Measurements from ENCODE around the gene SEMA6D.
"Not testable (repeated sequence)": the region's sequence is repeated elsewhere in the genome, so short reads cannot be mapped to it uniquely, and the experiment has no call there.

The SEMA6D gene

DNA sequence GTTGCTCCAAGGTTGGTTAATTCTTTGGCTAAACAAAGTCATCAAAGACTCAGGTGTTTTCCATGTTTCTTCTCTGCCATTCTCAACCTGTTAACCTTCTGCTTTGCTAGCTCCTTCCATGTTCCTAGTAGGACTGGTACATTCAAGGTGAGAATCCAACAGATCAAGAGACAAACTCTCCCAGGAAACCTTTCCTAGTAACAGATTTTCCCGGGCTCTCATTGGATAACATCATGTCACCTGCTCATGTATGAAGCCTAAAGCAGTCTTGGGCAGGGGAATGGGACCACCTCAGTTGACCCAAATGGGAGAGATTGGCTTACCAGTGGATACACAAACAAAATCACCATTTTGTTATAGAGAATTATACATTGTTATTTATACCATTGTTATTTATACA lies 14.9 kb downstream of the SEMA6D start:
- no peaks in the 10 kb centered on the region for H3K4me1 ChIP-seq (ENCODE audit: control extremely low read depth in 1 of 4, control insufficient read depth in 4 of 4, insufficient read depth in 4 of 4, low read length in 3 of 4)
- no peak overlapping the region for H3K4me3 ChIP-seq (ENCODE audit: control insufficient read depth in 1 of 7, extremely low read depth in 1 of 7, insufficient read depth in 4 of 7, low read depth in 2 of 7, low read length in 6 of 7)
- peaks cover 0 to 1% (median 0%) of the 10 kb centered on the region in 5 experiments for H3K27me3 ChIP-seq (replicated peaks in 2 of 5; ENCODE audit: control insufficient read depth in 4 of 5, insufficient read depth in 5 of 5, low read length in 4 of 5)
- H3K36me3 ChIP-seq (ENCODE audit: control insufficient read depth in 4 of 4, insufficient read depth in 4 of 4, low read length in 3 of 4): no peaks in the 10 kb centered on the region
- ChIA-PET POLR2A (no interaction called here), CTCF (no interaction called here)
- WGBS (ENCODE audit: insufficient coverage): no CpG with 5 or more reads among the region's 1 CpG
- DNase-seq: no peak
- H3K9me3 ChIP-seq (ENCODE audit: control extremely low read depth in 1 of 5, control insufficient read depth in 4 of 5, insufficient read depth in 2 of 5, low read depth in 1 of 5, low read length in 4 of 5): no peaks in the 10 kb centered on the region
- H3K27ac ChIP-seq (ENCODE audit: insufficient read depth in 1 of 2, low read depth in 1 of 2, low read length in 2 of 2, poor library complexity in 1 of 2, severe bottlenecking in 2 of 2): no peak overlapping the region

DNA sequence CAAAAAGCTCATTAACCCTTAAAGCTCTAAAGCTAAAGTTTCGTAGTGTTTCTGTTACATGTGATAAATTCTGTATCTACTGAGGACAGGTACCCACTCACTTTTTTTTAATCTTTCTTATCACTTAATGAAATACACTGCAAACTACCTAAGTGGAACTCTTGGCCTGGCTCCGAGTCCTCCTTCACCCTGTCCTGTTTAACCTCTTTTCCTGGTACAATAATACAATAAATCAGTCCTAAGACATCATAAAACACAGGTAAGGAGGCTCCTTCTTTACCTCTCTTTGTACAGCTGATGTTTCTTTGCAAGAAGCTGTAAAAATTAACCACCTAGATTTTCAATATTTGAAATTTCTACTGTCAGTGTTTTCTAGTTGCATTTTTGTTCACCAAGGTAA lies 15.8 kb downstream of the SEMA6D start:
- Histone ChIP-seq H3K27me3 (replicated peaks in 2 of 5; ENCODE audit: control insufficient read depth in 4 of 5, insufficient read depth in 5 of 5, low read length in 4 of 5) (no peaks in the 10 kb centered on the region), H3K4me3 (ENCODE audit: control insufficient read depth in 1 of 7, extremely low read depth in 1 of 7, insufficient read depth in 4 of 7, low read depth in 2 of 7, low read length in 6 of 7) (no peak overlapping the region), H3K36me3 (ENCODE audit: control insufficient read depth in 4 of 4, insufficient read depth in 4 of 4, low read length in 3 of 4) (no peaks in the 10 kb centered on the region), H3K4me1 (ENCODE audit: control extremely low read depth in 1 of 4, control insufficient read depth in 4 of 4, insufficient read depth in 4 of 4, low read length in 3 of 4) (no peaks in the 10 kb centered on the region), H3K9me3 (ENCODE audit: control extremely low read depth in 1 of 5, control insufficient read depth in 4 of 5, insufficient read depth in 2 of 5, low read depth in 1 of 5, low read length in 4 of 5) (no peaks in the 10 kb centered on the region), H3K27ac (ENCODE audit: insufficient read depth in 1 of 2, low read depth in 1 of 2, low read length in 2 of 2, poor library complexity in 1 of 2, severe bottlenecking in 2 of 2) (no peak overlapping the region)
- WGBS (ENCODE audit: insufficient coverage): 100% methylated on average over 1 of the region's 2 CpGs
- ChIA-PET CTCF (no interaction called here), POLR2A (no interaction called here)
- no peak for DNase-seq

DNA sequence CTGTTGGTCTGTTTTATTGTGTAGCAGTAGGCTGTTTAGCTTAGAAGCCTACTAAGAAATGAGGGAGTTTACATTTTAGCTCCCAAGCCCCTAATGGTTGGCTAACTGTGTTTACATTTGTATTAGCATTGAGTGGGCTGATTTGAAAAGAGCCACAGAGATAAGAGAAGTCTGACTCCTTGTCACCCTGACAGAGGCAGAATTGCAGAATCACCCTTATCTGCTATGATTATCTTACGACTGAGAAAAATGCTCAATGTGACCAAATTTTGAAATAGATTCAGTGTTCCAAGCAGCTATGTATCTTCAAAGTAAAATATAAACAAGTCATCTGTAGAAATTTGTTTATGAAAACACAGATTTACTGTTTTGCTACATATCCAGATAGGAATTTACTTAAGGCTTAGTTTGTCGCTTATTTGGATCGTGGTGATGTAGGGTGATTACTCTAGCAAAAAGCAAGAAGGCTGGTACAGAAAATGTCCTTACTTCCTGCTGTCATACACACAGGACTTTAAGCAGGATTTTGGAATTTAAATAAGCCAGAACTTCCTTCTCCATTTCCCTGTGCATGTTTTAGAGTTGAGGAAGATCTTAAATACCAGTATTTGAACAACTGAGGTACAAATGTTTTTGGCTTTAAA lies 19.0 kb downstream of the SEMA6D start:
- no CpG with 5 or more reads among the region's 3 CpGs for WGBS (ENCODE audit: insufficient coverage)
- POLR2A ChIA-PET: no interaction called here
- no peak overlapping the region for H3K4me3 ChIP-seq (ENCODE audit: control insufficient read depth in 1 of 7, extremely low read depth in 1 of 7, insufficient read depth in 4 of 7, low read depth in 2 of 7, low read length in 6 of 7)
- no peak overlapping the region for H3K27ac ChIP-seq (ENCODE audit: insufficient read depth in 1 of 2, low read depth in 1 of 2, low read length in 2 of 2, poor library complexity in 1 of 2, severe bottlenecking in 2 of 2)
- H3K27me3 ChIP-seq (replicated peaks in 2 of 5; ENCODE audit: control insufficient read depth in 4 of 5, insufficient read depth in 5 of 5, low read length in 4 of 5): no peaks in the 10 kb centered on the region
- DNase-seq: no peak
- no peaks in the 10 kb centered on the region for H3K36me3 ChIP-seq (ENCODE audit: control insufficient read depth in 4 of 4, insufficient read depth in 4 of 4, low read length in 3 of 4)
- no peaks in the 10 kb centered on the region for H3K9me3 ChIP-seq (ENCODE audit: control extremely low read depth in 1 of 5, control insufficient read depth in 4 of 5, insufficient read depth in 2 of 5, low read depth in 1 of 5, low read length in 4 of 5)
- CTCF ChIA-PET: no interaction called here
- H3K4me1 ChIP-seq (ENCODE audit: control extremely low read depth in 1 of 4, control insufficient read depth in 4 of 4, insufficient read depth in 4 of 4, low read length in 3 of 4): no peaks in the 10 kb centered on the region

DNA sequence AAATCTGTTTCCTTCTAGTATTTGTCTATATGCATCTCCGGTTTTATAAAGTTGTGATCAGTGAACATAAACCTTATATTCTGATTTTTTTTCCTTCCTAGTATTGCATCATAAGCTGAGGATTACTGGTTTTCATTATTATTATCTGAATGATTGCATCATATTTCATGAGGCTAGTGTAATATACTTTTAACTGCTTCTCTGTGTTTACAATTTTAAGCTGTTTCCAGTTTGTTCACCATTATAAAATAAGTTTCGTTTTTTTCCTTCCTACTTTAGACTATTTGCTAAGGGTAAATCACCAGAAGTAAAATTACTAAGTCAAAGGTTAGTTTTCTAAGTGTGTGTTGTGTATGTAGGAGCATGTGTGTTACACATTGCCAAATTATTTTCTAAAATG lies 20.2 kb downstream of the SEMA6D start:
- H3K4me1 ChIP-seq (ENCODE audit: control extremely low read depth in 1 of 4, control insufficient read depth in 4 of 4, insufficient read depth in 4 of 4, low read length in 3 of 4): no peaks in the 10 kb centered on the region
- CTCF ChIA-PET: no interaction called here
- H3K9me3 ChIP-seq (ENCODE audit: control extremely low read depth in 1 of 5, control insufficient read depth in 4 of 5, insufficient read depth in 2 of 5, low read depth in 1 of 5, low read length in 4 of 5): no peaks in the 10 kb centered on the region
- POLR2A ChIA-PET: no interaction called here
- no peak for DNase-seq
- WGBS (ENCODE audit: insufficient coverage): no CpG with 5 or more reads among the region's 2 CpGs
- H3K4me3 ChIP-seq (ENCODE audit: control insufficient read depth in 1 of 7, extremely low read depth in 1 of 7, insufficient read depth in 4 of 7, low read depth in 2 of 7, low read length in 6 of 7): no peak overlapping the region
- H3K27ac ChIP-seq (ENCODE audit: insufficient read depth in 1 of 2, low read depth in 1 of 2, low read length in 2 of 2, poor library complexity in 1 of 2, severe bottlenecking in 2 of 2): no peak overlapping the region
- H3K36me3 ChIP-seq (ENCODE audit: control insufficient read depth in 4 of 4, insufficient read depth in 4 of 4, low read length in 3 of 4): no peaks in the 10 kb centered on the region
- no peaks in the 10 kb centered on the region for H3K27me3 ChIP-seq (replicated peaks in 2 of 5; ENCODE audit: control insufficient read depth in 4 of 5, insufficient read depth in 5 of 5, low read length in 4 of 5)

DNA sequence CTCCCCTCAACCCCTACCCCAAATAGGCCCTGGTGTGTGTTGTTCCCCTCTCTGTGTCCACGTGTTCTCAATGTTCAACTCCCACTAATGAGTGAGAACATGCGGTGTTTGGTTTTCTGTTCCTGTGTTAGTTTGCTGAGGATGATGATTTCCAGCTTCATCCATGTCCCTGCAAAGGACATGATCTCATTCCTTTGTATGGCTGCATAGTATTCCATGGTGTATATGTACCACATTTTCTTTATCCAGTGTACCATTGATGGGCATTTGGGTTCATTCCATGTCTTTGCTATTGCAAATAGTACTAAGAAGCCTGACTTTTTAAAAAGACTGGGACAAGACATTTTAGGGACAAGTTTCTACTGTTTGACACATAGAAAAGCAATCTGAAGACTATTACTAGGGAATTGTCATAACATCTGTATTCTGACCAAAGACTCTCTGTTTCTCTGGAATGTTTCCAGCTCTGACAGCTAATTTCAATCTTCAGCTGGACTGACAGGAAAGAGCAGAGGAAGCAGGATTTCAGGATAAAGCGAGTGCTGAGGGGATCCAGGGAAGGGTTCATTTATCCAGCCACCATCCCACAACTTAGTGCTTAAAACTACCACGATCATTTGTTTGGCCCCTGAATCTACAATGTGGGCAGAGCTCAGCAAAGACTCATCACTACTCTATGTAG lies 21.0 kb downstream of the SEMA6D start:
- POLR2A ChIA-PET; H3K27me3 ChIP-seq (replicated peaks in 2 of 5; ENCODE audit: control insufficient read depth in 4 of 5, insufficient read depth in 5 of 5, low read length in 4 of 5); H3K36me3 ChIP-seq (ENCODE audit: control insufficient read depth in 4 of 4, insufficient read depth in 4 of 4, low read length in 3 of 4); H3K4me1 ChIP-seq (ENCODE audit: control extremely low read depth in 1 of 4, control insufficient read depth in 4 of 4, insufficient read depth in 4 of 4, low read length in 3 of 4); H3K9me3 ChIP-seq (ENCODE audit: control extremely low read depth in 1 of 5, control insufficient read depth in 4 of 5, insufficient read depth in 2 of 5, low read depth in 1 of 5, low read length in 4 of 5); DNase-seq; H3K27ac ChIP-seq (ENCODE audit: insufficient read depth in 1 of 2, low read depth in 1 of 2, low read length in 2 of 2, poor library complexity in 1 of 2, severe bottlenecking in 2 of 2); CTCF ChIA-PET; H3K4me3 ChIP-seq (ENCODE audit: control insufficient read depth in 1 of 7, extremely low read depth in 1 of 7, insufficient read depth in 4 of 7, low read depth in 2 of 7, low read length in 6 of 7): not testable (repeated sequence)
- WGBS (ENCODE audit: insufficient coverage): no CpG with 5 or more reads among the region's 4 CpGs

DNA sequence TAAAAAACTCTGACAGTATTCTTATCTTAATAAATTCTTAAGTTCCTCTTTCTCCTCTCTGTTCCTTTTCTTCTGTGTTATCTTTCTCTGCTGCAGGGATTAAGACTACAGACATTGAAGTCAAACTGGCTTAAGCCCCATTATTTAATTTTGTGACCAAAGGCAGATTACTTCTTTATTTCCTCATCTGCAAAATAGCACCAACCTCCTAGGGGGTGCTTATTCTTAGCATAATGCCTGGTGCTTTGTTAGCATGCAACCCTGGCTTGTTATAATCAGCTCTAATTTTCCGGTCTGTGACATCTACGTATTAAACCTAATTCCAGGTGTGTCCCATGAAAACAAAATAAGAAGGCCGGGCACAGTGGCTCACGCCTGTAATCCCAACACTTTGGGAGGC lies 23.8 kb downstream of the SEMA6D start:
- whole genome bisulfite sequencing (ENCODE audit: insufficient coverage): 81% methylated on average over 3 of the region's 4 CpGs
- CTCF ChIA-PET: no interaction called here

DNA sequence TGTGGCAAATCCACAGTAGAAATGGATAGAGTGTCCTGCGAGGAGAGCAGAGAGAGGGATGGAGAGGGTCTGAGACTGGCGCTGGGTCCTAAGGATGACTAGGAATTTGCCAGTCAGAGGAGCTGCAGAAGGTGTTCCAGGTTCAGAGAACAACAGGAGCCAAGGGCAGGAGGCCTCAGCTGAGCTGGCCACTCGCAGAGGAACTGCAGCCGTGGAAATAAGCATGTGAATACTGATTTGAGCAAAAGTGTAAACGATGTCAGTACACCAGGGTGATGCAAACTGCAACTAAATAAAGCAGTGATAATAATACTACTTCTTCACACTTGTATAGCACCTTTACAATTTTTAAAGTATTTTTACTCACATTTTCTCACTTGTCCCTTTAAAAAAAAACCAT lies 24.6 kb downstream of the SEMA6D start:
- no peak overlapping the region for H3K27ac ChIP-seq (ENCODE audit: insufficient read depth in 1 of 2, low read depth in 1 of 2, low read length in 2 of 2, poor library complexity in 1 of 2, severe bottlenecking in 2 of 2)
- H3K4me1 ChIP-seq (ENCODE audit: control extremely low read depth in 1 of 4, control insufficient read depth in 4 of 4, insufficient read depth in 4 of 4, low read length in 3 of 4): no peaks in the 10 kb centered on the region
- CTCF ChIA-PET: no interaction called here

More for the DNA sequence above, 23.8 kb downstream of the SEMA6D start:
- H3K4me1 ChIP-seq (ENCODE audit: control extremely low read depth in 1 of 4, control insufficient read depth in 4 of 4, insufficient read depth in 4 of 4, low read length in 3 of 4): no peaks in the 10 kb centered on the region
- POLR2A ChIA-PET: no interaction called here
- no peak overlapping the region for H3K4me3 ChIP-seq (ENCODE audit: control insufficient read depth in 1 of 7, extremely low read depth in 1 of 7, insufficient read depth in 4 of 7, low read depth in 2 of 7, low read length in 6 of 7)
- peak in 2 of 3 donors; percentile 11 to 35 for DNase-seq
- no peaks in the 10 kb centered on the region for H3K36me3 ChIP-seq (ENCODE audit: control insufficient read depth in 4 of 4, insufficient read depth in 4 of 4, low read length in 3 of 4)
- no peak overlapping the region for H3K27ac ChIP-seq (ENCODE audit: insufficient read depth in 1 of 2, low read depth in 1 of 2, low read length in 2 of 2, poor library complexity in 1 of 2, severe bottlenecking in 2 of 2)
- no peaks in the 10 kb centered on the region for H3K27me3 ChIP-seq (replicated peaks in 2 of 5; ENCODE audit: control insufficient read depth in 4 of 5, insufficient read depth in 5 of 5, low read length in 4 of 5)
- no peaks in the 10 kb centered on the region for H3K9me3 ChIP-seq (ENCODE audit: control extremely low read depth in 1 of 5, control insufficient read depth in 4 of 5, insufficient read depth in 2 of 5, low read depth in 1 of 5, low read length in 4 of 5)

More for the DNA sequence above, 24.6 kb downstream of the SEMA6D start:
- Histone ChIP-seq H3K4me3 (ENCODE audit: control insufficient read depth in 1 of 7, extremely low read depth in 1 of 7, insufficient read depth in 4 of 7, low read depth in 2 of 7, low read length in 6 of 7) (no peak overlapping the region), H3K9me3 (ENCODE audit: control extremely low read depth in 1 of 5, control insufficient read depth in 4 of 5, insufficient read depth in 2 of 5, low read depth in 1 of 5, low read length in 4 of 5) (no peaks in the 10 kb centered on the region), H3K27me3 (replicated peaks in 2 of 5; ENCODE audit: control insufficient read depth in 4 of 5, insufficient read depth in 5 of 5, low read length in 4 of 5) (no peaks in the 10 kb centered on the region), H3K36me3 (ENCODE audit: control insufficient read depth in 4 of 4, insufficient read depth in 4 of 4, low read length in 3 of 4) (no peaks in the 10 kb centered on the region)
- no peak for DNase-seq
- 100% methylated on average over 4 of the region's 5 CpGs for WGBS (ENCODE audit: insufficient coverage)
- POLR2A ChIA-PET: no interaction called here

Data from common myeloid progenitor, CD34-positive (primary cell).